GM23338 (cell line): ENCODE data around the gene KCNAB1. TPM values are rescaled to one million over a fixed set of nuclear protein-coding genes. Genes with fewer than 3 reads are reported as not detected.

Experiments used
- ATAC-seq: fragments of 200-7000 bp; cut with Tn5 transposase; 3 replicates; pipeline ENCODE4 v1.9.1; 2020
- DNase-seq: peaks from one replicate; pipeline ENCODE4 v3.0.0-alpha.2; 2015; ENCODE audit warnings: low spot score
- H2AFZ ChIP-seq: fragments of 200-600 bp; sonication (generic); 2 replicates; pipeline ENCODE4 v1.8.0; 2016; ENCODE audit warnings: antibody characterized with exemption, mild to moderate bottlenecking, moderate library complexity
- H3F3A ChIP-seq: fragments of 200-600 bp; sonication (generic); replicated peaks from 2 replicates; pipeline ENCODE4 v1.8.0; 2017; ENCODE audit warnings: antibody characterized with exemption, mixed run types, low read depth
- H3K27ac ChIP-seq: fragments of 200-600 bp; sonication (generic); 2 replicates; pipeline ENCODE4 v1.6.1; 2016; ENCODE audit warnings: low read depth
- H3K27me3 ChIP-seq: fragments of 200-600 bp; sonication (generic); 2 replicates; pipeline ENCODE4 v1.8.0; 2016; ENCODE audit warnings: mild to moderate bottlenecking, mixed run types, moderate library complexity; ENCODE audit not compliant: insufficient read depth
- H3K36me3 ChIP-seq: fragments of 200-600 bp; sonication (generic); 2 replicates; pipeline ENCODE4 v1.8.0; 2016; ENCODE audit warnings: mild to moderate bottlenecking; ENCODE audit not compliant: insufficient read depth
- H3K4me1 ChIP-seq: fragments of 200-600 bp; sonication (generic); 2 replicates; pipeline ENCODE4 v1.8.0; 2016; ENCODE audit warnings: mild to moderate bottlenecking, moderate library complexity; ENCODE audit not compliant: insufficient read depth
- H3K4me2 ChIP-seq: fragments of 200-600 bp; sonication (generic); 2 replicates; pipeline ENCODE4 v1.7.1; 2017; ENCODE audit warnings: mixed run types
- H3K4me3 ChIP-seq: fragments of 200-600 bp; sonication (generic); 2 replicates; pipeline ENCODE4 v1.6.1; 2016; ENCODE audit warnings: mixed run types
- H3K79me2 ChIP-seq: fragments of 200-600 bp; sonication (generic); replicated peaks from 2 replicates; pipeline ENCODE4 v1.8.0; 2017; ENCODE audit warnings: mild to moderate bottlenecking; ENCODE audit not compliant: insufficient read depth
- H3K9me2 ChIP-seq: fragments of 200-600 bp; sonication (generic); 2 replicates; pipeline ENCODE4 v1.8.0; 2017; ENCODE audit not compliant: insufficient read depth
- H4K20me1 ChIP-seq: fragments of 200-600 bp; sonication (generic); replicated peaks from 2 replicates; pipeline ENCODE4 v1.8.0; 2017; ENCODE audit warnings: mild to moderate bottlenecking; ENCODE audit not compliant: insufficient read depth
- H3K27ac Mint-ChIP-seq: 2 replicates; pipeline ENCODE4 v1.8.0; 2020; ENCODE audit warnings: inconsistent platforms, mild to moderate bottlenecking, moderate library complexity, mixed read lengths
- H3K27me3 Mint-ChIP-seq: 3 replicates; pipeline ENCODE4 v1.8.0; 2022; ENCODE audit warnings: low read depth, mild to moderate bottlenecking, moderate library complexity, mixed read lengths, inconsistent platforms; ENCODE audit not compliant: insufficient read depth, poor library complexity
- H3K36me3 Mint-ChIP-seq: 3 replicates; pipeline ENCODE4 v1.8.0; 2021; ENCODE audit warnings: low read depth, mild to moderate bottlenecking, inconsistent platforms, moderate library complexity, mixed read lengths
- H3K4me1 Mint-ChIP-seq: 3 replicates; pipeline ENCODE4 v1.8.0; 2020; ENCODE audit warnings: mild to moderate bottlenecking, inconsistent platforms, mixed read lengths
- H3K4me3 Mint-ChIP-seq: 3 replicates; pipeline ENCODE4 v1.8.0; 2021; ENCODE audit warnings: moderate library complexity, mild to moderate bottlenecking, inconsistent platforms, mixed read lengths
- H3K9me3 Mint-ChIP-seq: 3 replicates; pipeline ENCODE4 v1.8.0; 2020; ENCODE audit warnings: moderate library complexity, mild to moderate bottlenecking, inconsistent platforms, mixed read lengths
- CREB1 ChIP-seq: fragments of 250-450 bp; sonication (Bioruptor Pico); IDR thresholded peaks from 2 replicates; pipeline ENCODE4 v1.5.0; 2020; ENCODE audit warnings: low read depth, mild to moderate bottlenecking, moderate library complexity
- EZH2 ChIP-seq: fragments of 200-600 bp; sonication (generic); IDR thresholded peaks from one replicate; pipeline ENCODE4 v1.8.0; 2017; ENCODE audit warnings: antibody characterized with exemption, mild to moderate bottlenecking, low read depth; ENCODE audit not compliant: unreplicated experiment
- EZH2phosphoT487 ChIP-seq: fragments of 200-600 bp; sonication (generic); IDR thresholded peaks from one replicate; pipeline ENCODE4 v1.8.1; 2018; ENCODE audit warnings: antibody characterized with exemption; ENCODE audit not compliant: unreplicated experiment
- JUNB ChIP-seq: IDR thresholded peaks from one replicate; pipeline ENCODE4 v1.6.1; 2016; ENCODE audit warnings: antibody characterized with exemption; ENCODE audit not compliant: unreplicated experiment
- NANOG ChIP-seq: IDR thresholded peaks from 2 replicates; pipeline ENCODE4 v1.6.1; 2016; ENCODE audit warnings: antibody characterized with exemption, borderline replicate concordance
- POLR2AphosphoS5 ChIP-seq: IDR thresholded peaks from 2 replicates; pipeline ENCODE4 v1.6.1; 2016; ENCODE audit warnings: antibody characterized with exemption, low read depth
- REST ChIP-seq: IDR thresholded peaks from one replicate; pipeline ENCODE4 v1.6.1; 2018; ENCODE audit warnings: antibody characterized with exemption; ENCODE audit not compliant: unreplicated experiment
- STAT1 ChIP-seq: IDR thresholded peaks from one replicate; pipeline ENCODE4 v1.6.1; 2016; ENCODE audit warnings: antibody characterized with exemption; ENCODE audit not compliant: unreplicated experiment
- ZNF114 ChIP-seq: fragments of 250-450 bp; sonication (Bioruptor Pico); IDR thresholded peaks from 2 replicates; pipeline ENCODE4 v1.5.0; 2020; ENCODE audit warnings: mild to moderate bottlenecking, moderate library complexity
- ZNF331 ChIP-seq: fragments of 250-450 bp; sonication (Bioruptor Pico); IDR thresholded peaks from 2 replicates; pipeline ENCODE4 v1.5.0; 2020; ENCODE audit warnings: low read depth, mild to moderate bottlenecking, moderate library complexity
- polyA plus RNA-seq: library from polyadenylated mRNA; unstranded; fragments of >200 nt; fragmentation: Nextera tagmentation; extraction: Ambion mirVana; gene quantifications from 2 replicates; pipeline ENCODE4 v1.2.1, GENCODE V29; 2016
- total RNA-seq: library from RNA; depleted of rRNA; stranded (reverse); fragments of >200 nt; shearing (Covaris generic); gene quantifications from 2 replicates; pipeline ENCODE4 v1.2.3, GENCODE V29; 2014
- TF ChIP-seq, protein P1 (sequence below): IDR thresholded peaks from 2 replicates; pipeline ENCODE4 v1.6.1; 2016; ENCODE audit warnings: antibody characterized with exemption
- TF ChIP-seq, protein P2 (sequence below), 2 experiments: fragments of 200-600 bp in 1 of 2; sonication (generic) in 1 of 2; conservative IDR thresholded peaks; 2 replicates each; pipeline versions ENCODE4 v1.5.1 to v1.6.1; 2016 to 2017; ENCODE audit warnings: antibody characterized with exemption in 2 of 2, low read depth in 2 of 2, mild to moderate bottlenecking in 2 of 2, moderate library complexity in 1 of 2
- TF ChIP-seq, protein P3 (sequence below): fragments of 250-450 bp; sonication (Bioruptor Pico); IDR thresholded peaks from 2 replicates; pipeline ENCODE4 v1.5.0; 2020; ENCODE audit warnings: mild to moderate bottlenecking, moderate library complexity

Gene KCNAB1
- total and polyA plus RNA-seq, 2 experiments from 2014 or later = 0.69 to 2.6 TPM

- Mint-ChIP-seq H3K9me3 (no peaks in the 10 kb centered on the region; the same call in 2 of the 3 replicates), H3K4me1 (peaks cover 3% of the 10 kb centered on the region; the same call in 1 of the 3 replicates), H3K27ac (no peak overlapping the region), H3K27me3 (peaks cover 2% of the 10 kb centered on the region), H3K4me3 (no peak overlapping the region), H3K36me3 (no peaks in the 10 kb centered on the region)
- Histone ChIP-seq H3K4me3 (no peak overlapping the region), H3K27me3 (no peaks in the 10 kb centered on the region), H3K4me1 (no peaks in the 10 kb centered on the region), H3F3A (no peaks in the 10 kb centered on the region), H3K79me2 (no peaks in the 10 kb centered on the region), H3K36me3 (no peaks in the 10 kb centered on the region), H4K20me1 (no peaks in the 10 kb centered on the region), H3K27ac (no peak overlapping the region), H2AFZ (no peak overlapping the region), H3K4me2 (no peak overlapping the region), H3K9me2 (no peaks in the 10 kb centered on the region)
- TF ChIP-seq EZH2 = no peak
- no peak for TF ChIP-seq JUNB
- no peak for TF ChIP-seq EZH2phosphoT487
- TF ChIP-seq STAT1 = no peak
- TF ChIP-seq, protein P1, sequence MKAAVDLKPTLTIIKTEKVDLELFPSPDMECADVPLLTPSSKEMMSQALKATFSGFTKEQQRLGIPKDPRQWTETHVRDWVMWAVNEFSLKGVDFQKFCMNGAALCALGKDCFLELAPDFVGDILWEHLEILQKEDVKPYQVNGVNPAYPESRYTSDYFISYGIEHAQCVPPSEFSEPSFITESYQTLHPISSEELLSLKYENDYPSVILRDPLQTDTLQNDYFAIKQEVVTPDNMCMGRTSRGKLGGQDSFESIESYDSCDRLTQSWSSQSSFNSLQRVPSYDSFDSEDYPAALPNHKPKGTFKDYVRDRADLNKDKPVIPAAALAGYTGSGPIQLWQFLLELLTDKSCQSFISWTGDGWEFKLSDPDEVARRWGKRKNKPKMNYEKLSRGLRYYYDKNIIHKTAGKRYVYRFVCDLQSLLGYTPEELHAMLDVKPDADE = no peak
- TF ChIP-seq ZNF331 (CRISPR knock-in tag) = no peak
- TF ChIP-seq POLR2AphosphoS5 = no peak
- TF ChIP-seq, protein P2, sequence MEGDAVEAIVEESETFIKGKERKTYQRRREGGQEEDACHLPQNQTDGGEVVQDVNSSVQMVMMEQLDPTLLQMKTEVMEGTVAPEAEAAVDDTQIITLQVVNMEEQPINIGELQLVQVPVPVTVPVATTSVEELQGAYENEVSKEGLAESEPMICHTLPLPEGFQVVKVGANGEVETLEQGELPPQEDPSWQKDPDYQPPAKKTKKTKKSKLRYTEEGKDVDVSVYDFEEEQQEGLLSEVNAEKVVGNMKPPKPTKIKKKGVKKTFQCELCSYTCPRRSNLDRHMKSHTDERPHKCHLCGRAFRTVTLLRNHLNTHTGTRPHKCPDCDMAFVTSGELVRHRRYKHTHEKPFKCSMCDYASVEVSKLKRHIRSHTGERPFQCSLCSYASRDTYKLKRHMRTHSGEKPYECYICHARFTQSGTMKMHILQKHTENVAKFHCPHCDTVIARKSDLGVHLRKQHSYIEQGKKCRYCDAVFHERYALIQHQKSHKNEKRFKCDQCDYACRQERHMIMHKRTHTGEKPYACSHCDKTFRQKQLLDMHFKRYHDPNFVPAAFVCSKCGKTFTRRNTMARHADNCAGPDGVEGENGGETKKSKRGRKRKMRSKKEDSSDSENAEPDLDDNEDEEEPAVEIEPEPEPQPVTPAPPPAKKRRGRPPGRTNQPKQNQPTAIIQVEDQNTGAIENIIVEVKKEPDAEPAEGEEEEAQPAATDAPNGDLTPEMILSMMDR (conservative IDR thresholded peaks at IDR 0.05; ENCODE audit: low read depth in 2 of 2) = no peak
- TF ChIP-seq CREB1 = no peak
- no peak for TF ChIP-seq NANOG
- TF ChIP-seq REST = no peak
- TF ChIP-seq, protein P3, sequence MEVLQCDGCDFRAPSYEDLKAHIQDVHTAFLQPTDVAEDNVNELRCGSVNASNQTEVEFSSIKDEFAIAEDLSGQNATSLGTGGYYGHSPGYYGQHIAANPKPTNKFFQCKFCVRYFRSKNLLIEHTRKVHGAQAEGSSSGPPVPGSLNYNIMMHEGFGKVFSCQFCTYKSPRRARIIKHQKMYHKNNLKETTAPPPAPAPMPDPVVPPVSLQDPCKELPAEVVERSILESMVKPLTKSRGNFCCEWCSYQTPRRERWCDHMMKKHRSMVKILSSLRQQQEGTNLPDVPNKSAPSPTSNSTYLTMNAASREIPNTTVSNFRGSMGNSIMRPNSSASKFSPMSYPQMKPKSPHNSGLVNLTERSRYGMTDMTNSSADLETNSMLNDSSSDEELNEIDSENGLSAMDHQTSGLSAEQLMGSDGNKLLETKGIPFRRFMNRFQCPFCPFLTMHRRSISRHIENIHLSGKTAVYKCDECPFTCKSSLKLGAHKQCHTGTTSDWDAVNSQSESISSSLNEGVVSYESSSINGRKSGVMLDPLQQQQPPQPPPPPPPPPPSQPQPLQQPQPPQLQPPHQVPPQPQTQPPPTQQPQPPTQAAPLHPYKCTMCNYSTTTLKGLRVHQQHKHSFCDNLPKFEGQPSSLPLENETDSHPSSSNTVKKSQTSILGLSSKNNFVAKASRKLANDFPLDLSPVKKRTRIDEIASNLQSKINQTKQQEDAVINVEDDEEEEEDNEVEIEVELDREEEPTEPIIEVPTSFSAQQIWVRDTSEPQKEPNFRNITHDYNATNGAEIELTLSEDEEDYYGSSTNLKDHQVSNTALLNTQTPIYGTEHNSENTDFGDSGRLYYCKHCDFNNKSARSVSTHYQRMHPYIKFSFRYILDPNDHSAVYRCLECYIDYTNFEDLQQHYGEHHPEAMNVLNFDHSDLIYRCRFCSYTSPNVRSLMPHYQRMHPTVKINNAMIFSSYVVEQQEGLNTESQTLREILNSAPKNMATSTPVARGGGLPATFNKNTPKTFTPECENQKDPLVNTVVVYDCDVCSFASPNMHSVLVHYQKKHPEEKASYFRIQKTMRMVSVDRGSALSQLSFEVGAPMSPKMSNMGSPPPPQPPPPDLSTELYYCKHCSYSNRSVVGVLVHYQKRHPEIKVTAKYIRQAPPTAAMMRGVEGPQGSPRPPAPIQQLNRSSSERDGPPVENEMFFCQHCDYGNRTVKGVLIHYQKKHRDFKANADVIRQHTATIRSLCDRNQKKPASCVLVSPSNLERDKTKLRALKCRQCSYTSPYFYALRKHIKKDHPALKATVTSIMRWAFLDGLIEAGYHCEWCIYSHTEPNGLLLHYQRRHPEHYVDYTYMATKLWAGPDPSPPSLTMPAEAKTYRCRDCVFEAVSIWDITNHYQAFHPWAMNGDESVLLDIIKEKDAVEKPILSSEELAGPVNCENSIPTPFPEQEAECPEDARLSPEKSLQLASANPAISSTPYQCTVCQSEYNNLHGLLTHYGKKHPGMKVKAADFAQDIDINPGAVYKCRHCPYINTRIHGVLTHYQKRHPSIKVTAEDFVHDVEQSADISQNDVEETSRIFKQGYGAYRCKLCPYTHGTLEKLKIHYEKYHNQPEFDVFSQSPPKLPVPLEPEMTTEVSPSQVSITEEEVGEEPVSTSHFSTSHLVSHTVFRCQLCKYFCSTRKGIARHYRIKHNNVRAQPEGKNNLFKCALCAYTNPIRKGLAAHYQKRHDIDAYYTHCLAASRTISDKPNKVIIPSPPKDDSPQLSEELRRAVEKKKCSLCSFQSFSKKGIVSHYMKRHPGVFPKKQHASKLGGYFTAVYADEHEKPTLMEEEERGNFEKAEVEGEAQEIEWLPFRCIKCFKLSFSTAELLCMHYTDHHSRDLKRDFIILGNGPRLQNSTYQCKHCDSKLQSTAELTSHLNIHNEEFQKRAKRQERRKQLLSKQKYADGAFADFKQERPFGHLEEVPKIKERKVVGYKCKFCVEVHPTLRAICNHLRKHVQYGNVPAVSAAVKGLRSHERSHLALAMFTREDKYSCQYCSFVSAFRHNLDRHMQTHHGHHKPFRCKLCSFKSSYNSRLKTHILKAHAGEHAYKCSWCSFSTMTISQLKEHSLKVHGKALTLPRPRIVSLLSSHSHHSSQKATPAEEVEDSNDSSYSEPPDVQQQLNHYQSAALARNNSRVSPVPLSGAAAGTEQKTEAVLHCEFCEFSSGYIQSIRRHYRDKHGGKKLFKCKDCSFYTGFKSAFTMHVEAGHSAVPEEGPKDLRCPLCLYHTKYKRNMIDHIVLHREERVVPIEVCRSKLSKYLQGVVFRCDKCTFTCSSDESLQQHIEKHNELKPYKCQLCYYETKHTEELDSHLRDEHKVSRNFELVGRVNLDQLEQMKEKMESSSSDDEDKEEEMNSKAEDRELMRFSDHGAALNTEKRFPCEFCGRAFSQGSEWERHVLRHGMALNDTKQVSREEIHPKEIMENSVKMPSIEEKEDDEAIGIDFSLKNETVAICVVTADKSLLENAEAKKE (CRISPR knock-in tag) = no peak
- TF ChIP-seq ZNF114 (CRISPR knock-in tag) = no peak
- no peak for ATAC-seq
- no peak for DNase-seq
Measured at GRCh38 chr3:156102267-156102931, 18.0 kb upstream of the KCNAB1 start.
